Measurements from ENCODE around the gene ERRFI1.

GRCh38 chr1:7995437-7995836 lies 30.7 kb downstream of the ERRFI1 start:
- TF ChIP-seq EP300 (IDR thresholded peaks at IDR 0.05; ENCODE audit: borderline replicate concordance): no peak
- no peak for TF ChIP-seq TAF1 (IDR thresholded peaks at IDR 0.05; ENCODE audit: low read depth)
- TF ChIP-seq NFIC (IDR thresholded peaks at IDR 0.05): no peak
- TF ChIP-seq ZBTB7A (IDR thresholded peaks at IDR 0.05; ENCODE audit: low read depth): no peak
- TF ChIP-seq RAD21 (IDR thresholded peaks at IDR 0.05; ENCODE audit: low read depth): no peak
- no peak for TF ChIP-seq CEBPB (IDR thresholded peaks at IDR 0.05)
- no peak for TF ChIP-seq YY1 (IDR thresholded peaks at IDR 0.05; ENCODE audit: low read depth)
- TF ChIP-seq CREB1 (IDR thresholded peaks at IDR 0.05; ENCODE audit: low read depth): no peak
- no peak for TF ChIP-seq MAX (IDR thresholded peaks at IDR 0.05)

Measured in Ishikawa (cell line).